Left hindlimb (tissue), 1 donor: Measurements from ENCODE around the gene MEGF9.
A peak's percentile ranks its signal among the peaks of the same experiment; 100 is the strongest.

Experiments
- DNase-seq: peaks from one replicate; pipeline ENCODE4 v3.0.0-alpha.2; 2018

The MEGF9 gene

GRCh38 chr9:120730654-120731514 is 16.6 kb upstream of the MEGF9 start:
- no peak for DNase-seq

DNA sequence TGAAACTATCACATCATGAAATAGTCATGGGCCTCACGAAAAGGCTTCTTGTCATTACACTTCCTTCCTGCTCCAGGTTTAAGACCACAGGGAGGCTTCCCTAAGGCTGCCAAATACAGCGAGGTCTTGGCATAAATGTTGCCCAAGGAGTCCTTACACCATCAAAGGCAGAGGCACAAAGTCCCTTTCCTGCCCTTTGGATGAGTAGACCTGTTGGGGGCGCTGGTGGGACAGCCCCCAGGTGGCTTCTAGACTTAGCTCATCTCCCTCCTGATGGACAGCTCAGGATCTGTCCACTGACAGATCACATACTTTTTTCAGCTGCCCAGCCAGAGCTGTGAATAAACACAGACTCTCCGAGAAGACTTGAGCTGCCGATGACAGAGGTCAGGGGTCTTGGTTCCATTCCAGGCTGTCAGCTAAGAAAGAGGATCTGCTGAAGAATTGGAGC is 15.5 kb upstream of the MEGF9 start:
- no peak for DNase-seq

DNA sequence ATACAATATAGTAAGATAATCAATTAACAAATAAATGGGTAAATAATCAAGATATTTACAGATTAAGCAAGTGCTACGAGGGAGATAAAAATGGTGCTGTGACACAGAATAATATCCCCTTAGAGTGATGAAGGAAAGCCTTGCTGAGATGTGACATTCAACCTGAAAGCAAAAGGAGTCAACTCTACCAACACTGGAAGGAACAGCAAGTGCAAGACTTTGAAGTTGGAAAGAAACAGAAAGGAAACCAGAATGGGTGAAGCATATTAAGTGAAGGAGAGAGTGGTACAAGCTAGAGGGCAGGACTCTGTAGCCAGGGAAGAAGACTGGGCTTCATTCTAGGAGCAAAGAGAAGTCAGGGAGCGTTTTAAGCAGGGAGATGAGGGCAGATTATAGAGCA is 12.2 kb upstream of the MEGF9 start:
- DNase-seq: no peak

GRCh38 chr9:120725907-120726306 is 11.6 kb upstream of the MEGF9 start:
- no peak for DNase-seq

- DNase-seq: no peak
Observed at GRCh38 chr9:120724757-120725400, 10.6 kb upstream of the MEGF9 start.

- DNase-seq: no peak
Observed at GRCh38 chr9:120723565-120723964, 9.3 kb upstream of the MEGF9 start.

GRCh38 chr9:120720404-120720803 is 6.1 kb upstream of the MEGF9 start:
- no peak for DNase-seq

GRCh38 chr9:120718316-120718715 is 4.0 kb upstream of the MEGF9 start:
- no peak for DNase-seq

DNA sequence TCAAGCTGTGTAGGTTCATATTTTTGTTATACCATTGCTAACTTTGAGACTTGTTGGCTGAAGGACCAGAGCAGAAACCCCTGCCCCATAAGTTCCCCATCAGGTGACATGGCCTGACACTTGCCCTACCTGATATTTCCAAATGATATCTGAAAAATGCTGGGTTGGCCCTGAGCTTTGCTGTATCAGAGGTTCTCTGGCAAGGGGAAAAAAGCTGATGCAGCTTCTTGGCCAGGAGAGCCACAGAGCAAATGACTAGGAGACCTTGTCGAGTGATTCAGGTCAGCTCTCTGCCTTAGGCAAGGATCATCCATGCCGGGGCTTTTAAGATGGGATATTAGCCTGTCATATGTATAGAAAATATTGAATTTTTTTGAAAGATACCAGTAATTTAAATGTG is 2.9 kb upstream of the MEGF9 start:
- DNase-seq: no peak

DNA sequence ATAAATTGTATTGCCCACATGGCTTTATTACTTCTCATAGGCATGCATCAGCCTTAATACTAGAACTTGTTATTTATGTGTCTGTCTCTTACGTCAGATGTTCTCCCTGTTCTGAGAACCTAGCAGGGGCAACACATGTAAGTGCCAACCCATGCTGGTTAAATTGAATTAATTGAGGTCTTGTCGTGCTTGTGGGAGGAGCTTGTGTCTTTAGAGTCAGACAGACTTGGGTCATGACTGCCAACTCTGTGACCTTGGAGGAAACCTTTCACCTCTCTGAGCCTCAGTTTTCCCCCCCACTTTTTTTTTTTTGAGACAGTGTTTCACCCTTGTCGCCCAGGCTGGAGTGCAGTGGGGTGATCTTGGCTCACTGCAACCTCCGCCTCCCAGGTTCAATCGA is 2.2 kb upstream of the MEGF9 start:
- DNase-seq: no peak

DNA sequence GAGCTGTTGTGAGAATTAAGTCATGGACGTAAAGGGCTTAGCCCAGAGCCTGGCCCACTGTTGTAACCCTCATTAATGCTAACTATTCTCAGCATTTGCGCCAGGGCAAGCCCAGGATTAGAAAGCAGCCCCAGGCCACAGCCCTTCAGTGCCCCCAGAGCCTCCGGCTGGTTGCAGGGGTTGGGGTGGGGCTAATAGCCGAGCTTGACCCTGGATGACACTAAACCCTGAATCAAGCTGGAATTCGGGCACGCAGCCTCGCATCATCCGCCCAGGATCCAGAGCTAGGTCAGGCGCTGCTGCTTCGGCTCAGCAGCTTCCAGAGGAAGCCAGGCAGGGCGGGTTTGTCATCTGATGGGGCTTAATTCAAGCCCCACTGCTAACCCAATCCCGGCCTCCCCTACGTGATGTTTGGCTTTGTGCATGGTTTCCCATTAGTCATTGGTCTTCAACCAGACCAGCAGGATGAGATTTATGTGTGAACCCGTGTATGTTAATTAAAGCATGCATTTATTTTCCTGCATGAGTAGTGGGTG is 1.2 kb upstream of the MEGF9 start:
- DNase-seq: no peak

DNA sequence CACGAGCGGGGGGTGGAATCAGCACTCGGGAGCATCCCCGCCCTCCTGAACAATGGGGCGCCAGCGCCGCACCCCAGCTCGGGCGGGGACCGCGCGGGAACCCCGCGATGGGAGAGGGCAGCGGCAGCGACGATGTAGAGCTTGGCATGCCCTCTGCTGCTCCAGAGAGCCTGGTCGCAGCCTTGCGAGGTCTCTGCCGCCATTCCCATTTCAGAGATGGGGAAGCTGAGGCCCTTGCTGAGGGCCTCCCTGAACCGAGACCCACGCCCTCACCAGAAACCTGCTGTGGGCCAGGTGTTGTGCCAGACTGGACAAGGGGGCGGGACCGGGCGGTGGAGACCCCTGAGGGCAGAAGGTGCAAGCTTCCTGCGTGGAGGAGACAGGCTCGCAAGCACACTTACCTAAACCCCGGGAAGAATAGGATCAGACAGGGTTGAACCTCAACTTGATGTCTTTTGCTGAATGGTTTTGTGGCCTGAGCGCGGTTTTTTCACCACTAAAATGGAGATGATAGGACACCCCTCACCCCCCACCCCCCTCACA is 647 bp upstream of the MEGF9 start:
- peak; percentile 52 for DNase-seq

DNA sequence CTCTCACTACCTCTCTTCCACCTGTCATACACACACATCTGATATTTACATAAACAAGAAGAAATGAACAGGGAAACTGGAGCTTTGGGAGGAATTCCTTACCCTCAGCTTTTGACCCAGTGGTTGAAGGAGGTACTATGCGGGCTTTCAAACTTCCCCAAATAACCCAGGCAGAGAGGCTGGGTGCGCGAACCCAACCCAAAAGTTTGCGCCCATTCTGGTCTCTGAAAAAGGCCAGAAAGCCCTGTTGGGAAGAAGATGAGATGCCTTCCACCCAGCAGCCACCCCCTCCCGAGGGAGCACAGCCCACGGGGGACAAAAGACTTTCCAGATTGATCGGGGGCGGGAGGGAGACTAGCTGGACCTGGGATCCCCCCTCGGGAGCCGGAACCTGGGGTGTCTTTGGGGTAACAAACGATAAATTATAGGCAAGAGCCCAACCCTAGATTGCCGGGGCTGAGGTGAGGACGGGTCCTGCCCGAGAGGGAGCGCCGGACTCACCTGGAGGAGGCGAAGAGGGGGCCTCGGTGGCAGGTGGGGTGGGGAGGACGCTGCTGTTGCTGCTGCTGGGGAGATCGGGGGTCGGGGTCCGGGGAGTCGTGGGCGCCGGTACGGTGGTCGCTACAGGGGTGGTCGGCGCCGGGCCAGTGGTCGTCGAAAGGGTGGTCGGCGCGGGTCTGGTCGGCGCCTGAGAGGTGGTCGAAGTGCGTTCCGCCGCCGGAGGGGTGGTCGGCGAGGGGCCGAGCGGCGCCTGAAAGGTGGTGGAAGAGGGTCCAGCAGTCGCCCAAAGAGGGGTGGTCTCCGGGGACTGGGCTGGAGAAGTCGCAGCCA is 798 bp downstream of the MEGF9 start:
- no peak for DNase-seq

GRCh38 chr9:120712539-120713031 is 1.7 kb downstream of the MEGF9 start:
- DNase-seq: no peak

GRCh38 chr9:120711841-120712538 is 2.3 kb downstream of the MEGF9 start:
- DNase-seq: no peak

DNA sequence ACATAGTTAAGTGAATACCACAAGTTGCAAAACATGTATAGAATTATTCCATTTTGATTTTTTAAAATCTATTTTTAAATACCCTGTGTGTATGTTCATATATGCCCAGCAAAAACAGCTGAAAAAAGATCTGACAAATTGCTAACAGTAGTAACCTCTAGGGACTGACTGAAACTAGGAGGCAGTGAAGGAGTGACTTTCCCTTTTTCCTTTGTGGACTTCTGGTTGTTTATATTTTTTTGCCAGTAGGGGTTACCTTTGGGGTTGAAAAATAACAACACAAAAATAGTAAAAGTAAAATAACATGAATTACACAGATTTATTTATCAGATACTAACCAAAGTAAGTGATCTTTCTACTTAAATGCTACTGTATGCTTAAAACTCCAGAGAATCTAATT is 2.9 kb downstream of the MEGF9 start:
- DNase-seq: no peak

DNA sequence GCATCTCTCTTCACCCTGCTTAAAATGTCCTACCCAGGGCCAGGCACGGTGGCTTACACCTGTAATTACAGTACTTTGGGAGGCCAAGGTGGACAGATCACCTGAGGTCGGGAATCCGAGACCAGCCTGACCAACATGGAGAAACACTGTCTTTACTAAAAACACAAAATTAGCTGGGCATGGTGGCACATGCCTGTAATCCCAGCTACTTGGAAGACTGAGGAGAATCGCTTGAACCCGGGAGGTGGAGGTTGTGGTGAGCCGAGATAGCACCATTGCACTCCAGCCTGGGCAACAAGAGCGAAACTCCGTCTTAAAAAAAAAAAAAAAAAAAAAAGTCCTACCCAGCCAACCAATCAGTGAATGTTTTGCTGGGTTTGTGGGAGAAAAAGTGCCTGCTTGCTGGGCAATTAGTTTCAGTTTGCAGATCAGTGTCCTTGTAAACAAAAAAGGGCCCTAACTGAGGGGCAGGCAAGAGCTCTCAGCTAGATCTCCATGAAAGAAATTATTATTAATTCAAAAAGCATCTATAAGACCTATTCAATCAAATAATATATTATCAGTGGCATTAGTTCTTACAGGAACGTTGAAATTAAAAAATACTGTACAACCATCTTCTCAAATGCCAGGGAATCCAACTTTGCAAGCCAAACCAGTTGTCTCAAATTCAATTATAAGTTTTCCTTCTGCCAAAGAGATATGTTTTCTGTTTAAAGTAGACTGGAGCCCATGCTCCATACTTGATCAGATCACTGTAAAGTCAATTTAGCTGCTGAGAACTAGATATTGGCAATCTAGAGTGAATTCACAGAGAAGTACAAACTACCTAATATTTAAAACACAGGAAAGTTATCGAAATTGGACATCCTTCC is 3.9 kb downstream of the MEGF9 start:
- no peak for DNase-seq

DNA sequence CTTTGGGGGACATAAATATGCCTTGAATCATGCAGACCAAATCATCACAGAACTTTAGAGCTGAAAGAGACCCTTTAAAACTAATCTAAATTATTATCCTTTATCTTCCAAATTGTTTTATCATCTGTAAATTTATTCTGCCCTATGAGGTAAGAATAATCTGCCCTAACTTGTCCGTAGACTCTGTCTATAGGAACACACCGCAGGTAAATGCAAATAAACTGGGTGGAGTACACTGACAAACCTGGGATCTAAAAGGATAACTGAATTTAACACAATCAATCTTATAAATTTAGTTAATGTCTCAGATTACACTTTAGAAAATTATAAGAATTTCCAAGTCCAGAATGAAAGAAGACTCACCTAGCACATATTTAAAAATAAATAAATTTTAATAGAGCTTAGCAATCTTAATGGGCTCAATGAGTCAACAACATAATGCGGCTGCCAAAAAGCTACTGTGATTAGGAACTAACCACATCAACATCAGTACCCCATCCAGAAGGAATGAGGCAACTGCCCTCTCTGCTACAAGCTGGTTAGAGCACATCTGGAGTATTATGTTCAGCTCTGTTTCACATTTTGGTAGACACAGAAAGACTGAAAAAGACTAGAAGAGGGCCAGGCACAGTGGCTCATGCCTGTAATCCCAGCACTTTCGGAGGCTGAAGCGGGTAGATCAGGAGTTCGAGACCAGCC is 5.6 kb downstream of the MEGF9 start:
- DNase-seq: no peak

DNA sequence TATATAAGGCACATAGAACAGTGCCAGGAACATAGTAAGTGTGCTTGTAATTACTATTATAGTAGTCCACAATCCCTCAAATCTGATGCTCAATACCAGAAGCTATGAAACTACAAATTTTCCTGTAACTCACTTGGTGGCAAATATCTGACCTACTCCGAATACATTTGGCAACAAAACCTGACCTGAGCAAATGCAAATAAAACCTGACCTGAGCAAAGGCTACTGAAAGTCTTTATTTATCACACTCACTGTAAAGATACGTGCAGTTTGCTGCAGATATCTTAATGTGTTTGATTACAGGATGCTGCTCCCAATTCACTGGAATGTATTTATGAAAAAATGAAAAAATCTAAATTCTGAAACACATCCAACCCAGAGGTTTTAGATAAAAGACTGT is 7.1 kb downstream of the MEGF9 start:
- DNase-seq: no peak

- no peak for DNase-seq
Observed at GRCh38 chr9:120705174-120705573, 9.1 kb downstream of the MEGF9 start.
